Skeletal muscle tissue (tissue), 4 donors: ENCODE measurements around the gene ID1. TPM values are rescaled to one million over a fixed set of nuclear protein-coding genes. Genes with fewer than 3 reads are reported as not detected.

Source experiments
- H3K27ac ChIP-seq: one replicate; pipeline ENCODE4 v1.7.0; 2013; ENCODE audit warnings: mild to moderate bottlenecking, low read depth, low read length, inconsistent platforms
- H3K27me3 ChIP-seq, 3 donors: one replicate each; pipeline ENCODE4 v1.7.0; 2013; ENCODE audit warnings: low read length in 3 of 3; ENCODE audit not compliant: control insufficient read depth in 3 of 3, insufficient read depth in 3 of 3
- H3K36me3 ChIP-seq, 3 donors: one replicate each; pipeline ENCODE4 v1.7.0; 2013; ENCODE audit warnings: low read length in 3 of 3; ENCODE audit not compliant: control insufficient read depth in 3 of 3, insufficient read depth in 3 of 3
- H3K4me1 ChIP-seq, 3 donors: one replicate each; pipeline ENCODE4 v1.7.0; 2013; ENCODE audit warnings: low read length in 3 of 3, mild to moderate bottlenecking in 3 of 3; ENCODE audit not compliant: control insufficient read depth in 3 of 3, insufficient read depth in 3 of 3
- H3K4me3 ChIP-seq, 3 donors: one replicate each; pipeline ENCODE4 v1.7.0; 2013; ENCODE audit warnings: low read length in 3 of 3
- H3K9ac ChIP-seq, 3 donors: one replicate each; pipeline ENCODE4 v1.7.0; 2013; ENCODE audit warnings: low read length in 3 of 3, mild to moderate bottlenecking in 3 of 3, moderate library complexity in 2 of 3, low read depth in 1 of 3
- H3K9me3 ChIP-seq, 3 donors: one replicate each; pipeline ENCODE4 v1.7.0; 2013; ENCODE audit warnings: low read length in 3 of 3; ENCODE audit not compliant: control insufficient read depth in 3 of 3
- total RNA-seq: library from RNA; depleted of rRNA; stranded (reverse); fragments of >200 nt; gene quantifications from one replicate; pipeline ENCODE4 v1.2.3, GENCODE V29; 2014
- donor health status: Osteomylitis.

The ID1 gene
- total RNA-seq, 1 donor from 2014 or later = 136 TPM

- Histone ChIP-seq H3K9ac (no peak overlapping the region), H3K27me3 (no peaks in the 10 kb centered on the region), H3K36me3 (no peaks in the 10 kb centered on the region), H3K4me1 (peaks cover 4 to 10% (median 10%) of the 10 kb centered on the region in 3 donors), H3K4me3 (no peak overlapping the region), H3K9me3 (no peaks in the 10 kb centered on the region), H3K27ac (no peak overlapping the region)
These were observed 8.1 kb upstream of the ID1 start for GRCh38 chr20:31596831-31597480.

DNA sequence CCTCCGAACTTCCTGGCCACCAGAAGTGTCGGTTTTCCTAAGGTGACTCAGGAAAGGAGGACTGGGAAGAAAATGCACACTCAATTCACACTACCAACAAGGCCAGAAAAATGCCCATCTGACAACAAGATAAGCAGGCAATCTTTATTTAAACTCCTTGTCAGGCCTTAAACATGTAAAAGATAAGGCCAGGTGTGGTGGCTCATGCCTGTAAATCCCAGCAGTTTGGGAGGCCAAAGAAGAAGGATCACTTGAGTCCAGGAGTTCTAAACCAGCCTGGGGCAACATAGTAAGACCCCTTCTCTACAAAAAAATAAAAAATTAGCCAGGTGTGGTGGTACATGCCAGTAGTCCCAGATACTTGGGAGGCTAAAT, 7.6 kb upstream of the ID1 start:
- Histone ChIP-seq H3K27ac (no peak overlapping the region), H3K4me1 (peaks cover 4 to 10% (median 10%) of the 10 kb centered on the region in 3 donors), H3K36me3 (no peaks in the 10 kb centered on the region), H3K27me3 (no peaks in the 10 kb centered on the region), H3K9ac (no peak overlapping the region), H3K9me3 (no peaks in the 10 kb centered on the region), H3K4me3 (no peak overlapping the region)

DNA sequence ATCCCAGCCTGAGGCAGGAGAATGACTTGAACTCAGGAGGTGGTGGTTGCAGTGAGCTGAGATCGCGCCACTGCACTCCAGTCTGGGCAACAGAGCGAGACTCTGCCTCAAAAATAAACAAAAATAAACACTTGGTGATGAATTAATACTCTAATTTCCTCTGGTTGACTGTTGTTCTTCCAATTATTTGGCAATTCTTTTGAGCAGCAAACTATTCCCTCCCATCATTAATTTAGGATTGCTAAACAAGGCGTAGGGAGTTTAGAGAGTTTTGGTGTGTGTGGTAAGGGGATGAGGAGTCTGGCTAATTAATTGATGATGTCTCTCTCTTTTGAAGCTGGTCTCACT, 2.7 kb upstream of the ID1 start:
- Histone ChIP-seq H3K9ac (no peak overlapping the region), H3K9me3 (no peaks in the 10 kb centered on the region), H3K4me1 (peaks cover 31% of the 10 kb centered on the region in 3 donors), H3K36me3 (peaks cover 0 to 5% (median 0%) of the 10 kb centered on the region in 3 donors), H3K4me3 (no peak overlapping the region), H3K27ac (no peak overlapping the region), H3K27me3 (no peaks in the 10 kb centered on the region)

DNA sequence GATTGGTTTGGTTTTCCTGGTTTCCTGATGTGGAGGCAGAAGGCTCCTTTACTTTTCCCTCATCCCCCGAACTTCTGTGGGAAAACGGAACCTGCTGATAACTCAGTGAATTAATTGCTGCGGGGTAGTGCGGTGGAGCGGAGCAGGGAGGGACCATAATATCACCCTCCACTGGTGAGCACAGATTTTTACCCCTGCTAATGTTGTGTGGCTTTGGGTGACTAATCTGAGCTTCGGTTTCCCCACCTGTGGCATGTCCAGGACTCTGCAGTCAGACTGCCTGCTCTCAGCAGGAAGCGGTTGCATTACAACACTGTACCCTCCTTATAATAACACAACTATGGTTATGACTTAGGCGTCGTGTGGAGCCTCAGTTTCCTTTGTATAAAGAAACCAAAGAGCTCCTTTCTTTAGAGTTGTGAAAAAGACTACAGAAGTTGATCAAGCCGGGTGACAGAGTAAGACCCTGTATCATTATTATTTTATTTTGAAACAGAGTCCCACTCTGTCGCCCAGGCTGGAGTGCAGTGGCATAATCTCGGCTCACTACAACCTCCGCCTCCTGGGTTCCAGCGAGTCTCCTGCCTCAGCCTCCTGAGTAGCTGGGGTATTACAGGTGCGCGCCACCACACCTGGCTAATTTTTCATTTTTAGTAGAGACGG, 2.2 kb upstream of the ID1 start:
- Histone ChIP-seq H3K4me3 (no peak overlapping the region), H3K9me3 (no peaks in the 10 kb centered on the region), H3K4me1 (peaks cover 34 to 36% (median 35%) of the 10 kb centered on the region in 3 donors), H3K27me3 (no peaks in the 10 kb centered on the region), H3K36me3 (peaks cover 0 to 5% (median 0%) of the 10 kb centered on the region in 3 donors), H3K9ac (no peak overlapping the region), H3K27ac (peak overlapping the region; percentile 83)

- H3K36me3 ChIP-seq = peaks cover 0 to 5% (median 0%) of the 10 kb centered on the region in 3 donors
- H3K27me3 ChIP-seq = no peaks in the 10 kb centered on the region
- H3K9me3 ChIP-seq = no peaks in the 10 kb centered on the region
- peak overlapping the region; percentile 83 for H3K27ac ChIP-seq
- H3K4me3 ChIP-seq = peak overlapping the region; percentile 83 to 95 (median 92)
- peaks cover 38 to 45% (median 40%) of the 10 kb centered on the region in 3 donors for H3K4me1 ChIP-seq
- peak overlapping the region; percentile 84 to 90 (median 86) for H3K9ac ChIP-seq
These were observed 1.1 kb upstream of the ID1 start for GRCh38 chr20:31603822-31604566.

- peaks cover 42 to 46% (median 43%) of the 10 kb centered on the region in 3 donors for H3K4me1 ChIP-seq
- no peaks in the 10 kb centered on the region for H3K9me3 ChIP-seq
- H3K4me3 ChIP-seq = peak overlapping the region; percentile 83 to 95 (median 92)
- peak overlapping the region; percentile 83 for H3K27ac ChIP-seq
- no peaks in the 10 kb centered on the region for H3K27me3 ChIP-seq
- peaks cover 0 to 5% (median 0%) of the 10 kb centered on the region in 3 donors for H3K36me3 ChIP-seq
- H3K9ac ChIP-seq = peak overlapping the region; percentile 84 to 90 (median 86)
These were observed 490 bp upstream of the ID1 start for GRCh38 chr20:31604567-31605030.

DNA sequence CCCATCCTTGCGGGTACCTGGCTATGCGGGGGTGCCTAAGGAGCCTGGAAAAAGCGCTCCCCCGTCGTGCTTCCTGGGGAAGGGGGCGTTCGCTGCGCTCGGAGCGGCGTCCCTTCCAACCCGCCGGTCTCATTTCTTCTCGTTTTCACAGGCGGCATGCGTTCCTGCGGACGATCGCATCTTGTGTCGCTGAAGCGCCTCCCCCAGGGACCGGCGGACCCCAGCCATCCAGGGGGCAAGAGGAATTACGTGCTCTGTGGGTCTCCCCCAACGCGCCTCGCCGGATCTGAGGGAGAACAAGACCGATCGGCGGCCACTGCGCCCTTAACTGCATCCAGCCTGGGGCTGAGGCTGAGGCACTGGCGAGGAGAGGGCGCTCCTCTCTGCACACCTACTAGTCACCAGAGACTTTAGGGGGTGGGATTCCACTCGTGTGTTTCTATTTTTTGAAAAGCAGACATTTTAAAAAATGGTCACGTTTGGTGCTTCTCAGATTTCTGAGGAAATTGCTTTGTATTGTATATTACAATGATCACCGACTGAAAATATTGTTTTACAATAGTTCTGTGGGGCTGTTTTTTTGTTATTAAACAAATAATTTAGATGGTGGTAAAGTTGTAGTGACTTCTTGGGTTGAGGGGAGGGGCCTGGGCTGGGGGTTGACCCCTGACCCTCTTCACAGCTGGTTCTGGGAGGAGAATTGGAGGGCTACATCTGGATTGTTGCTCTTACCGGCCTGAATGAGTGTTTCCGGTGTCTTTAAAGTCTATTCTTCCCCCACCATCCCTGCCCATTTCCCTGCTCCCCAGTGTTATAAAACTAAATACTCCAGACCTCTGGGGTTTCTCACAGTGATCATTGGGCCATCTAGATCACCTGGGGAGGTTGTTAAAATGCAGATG, 1.1 kb downstream of the ID1 start:
- peak overlapping the region; percentile 84 to 90 (median 86) for H3K9ac ChIP-seq
- H3K4me3 ChIP-seq = peak overlapping the region; percentile 83 to 95 (median 92)
- H3K4me1 ChIP-seq = peaks cover 43 to 52% (median 47%) of the 10 kb centered on the region in 3 donors
- H3K27ac ChIP-seq = peak overlapping the region; percentile 83
- H3K36me3 ChIP-seq = peaks cover 0 to 5% (median 0%) of the 10 kb centered on the region in 3 donors
- no peaks in the 10 kb centered on the region for H3K9me3 ChIP-seq
- H3K27me3 ChIP-seq = no peaks in the 10 kb centered on the region

GRCh38 chr20:31606804-31607639, 1.9 kb downstream of the ID1 start:
- Histone ChIP-seq H3K9ac (peak overlapping the region; percentile 77 to 90 (median 86)), H3K4me1 (peaks cover 43 to 52% (median 47%) of the 10 kb centered on the region in 3 donors), H3K4me3 (peak overlapping the region; percentile 83 to 95 (median 92)), H3K27me3 (no peaks in the 10 kb centered on the region), H3K9me3 (no peaks in the 10 kb centered on the region), H3K36me3 (peaks cover 0 to 5% (median 0%) of the 10 kb centered on the region in 3 donors), H3K27ac (peak overlapping the region; percentile 83)
